ENCODE results near the gene PTCD2. TPM values are rescaled to one million over a fixed set of nuclear protein-coding genes. Genes with fewer than 3 reads are reported as not detected.
A peak's percentile ranks its signal among the peaks of the same experiment; 100 is the strongest.
"Not testable (repeated sequence)": the region's sequence is repeated elsewhere in the genome, so short reads cannot be mapped to it uniquely, and the experiment has no call there.

The PTCD2 gene
- total RNA-seq, 2 donors from 2014 or later, result 13.8 to 19.9 TPM

DNA sequence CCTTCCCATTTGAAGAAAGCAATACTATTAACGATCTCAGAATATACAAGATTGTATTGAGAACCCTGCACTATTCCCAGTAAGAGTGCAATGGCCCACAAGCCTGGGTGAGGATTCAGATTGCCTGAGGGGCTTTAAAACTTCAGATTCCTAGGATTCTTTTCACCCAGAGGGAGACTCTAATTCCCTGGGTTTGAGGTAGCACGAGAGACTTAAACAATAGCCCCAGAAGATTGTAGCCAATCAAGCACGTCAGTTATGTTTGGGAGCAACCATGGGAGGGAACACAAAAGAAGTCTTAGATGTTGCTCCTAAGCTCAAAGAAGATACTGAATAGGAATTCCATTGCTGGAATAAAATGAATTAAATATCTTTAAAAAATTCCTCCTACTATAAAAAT is 18.0 kb upstream of the PTCD2 start:
- H3K4me1 Mint-ChIP-seq (ENCODE audit: low read depth), result peaks cover 55% of the 10 kb centered on the region
- H3K27ac Mint-ChIP-seq, result no peak overlapping the region
- H3K4me3 Mint-ChIP-seq, result no peak overlapping the region
- peaks cover 6 to 20% of the 10 kb centered on the region in 2 donors for H3K36me3 Mint-ChIP-seq (ENCODE audit: insufficient read depth in 2 of 2)
- no peaks in the 10 kb centered on the region for H3K27me3 Mint-ChIP-seq (ENCODE audit: low read depth)
- ATAC-seq (replicated peaks in 1 of 2) (no peak), DNase-seq (no peak)
- no peaks in the 10 kb centered on the region for H3K9me3 Mint-ChIP-seq

DNA sequence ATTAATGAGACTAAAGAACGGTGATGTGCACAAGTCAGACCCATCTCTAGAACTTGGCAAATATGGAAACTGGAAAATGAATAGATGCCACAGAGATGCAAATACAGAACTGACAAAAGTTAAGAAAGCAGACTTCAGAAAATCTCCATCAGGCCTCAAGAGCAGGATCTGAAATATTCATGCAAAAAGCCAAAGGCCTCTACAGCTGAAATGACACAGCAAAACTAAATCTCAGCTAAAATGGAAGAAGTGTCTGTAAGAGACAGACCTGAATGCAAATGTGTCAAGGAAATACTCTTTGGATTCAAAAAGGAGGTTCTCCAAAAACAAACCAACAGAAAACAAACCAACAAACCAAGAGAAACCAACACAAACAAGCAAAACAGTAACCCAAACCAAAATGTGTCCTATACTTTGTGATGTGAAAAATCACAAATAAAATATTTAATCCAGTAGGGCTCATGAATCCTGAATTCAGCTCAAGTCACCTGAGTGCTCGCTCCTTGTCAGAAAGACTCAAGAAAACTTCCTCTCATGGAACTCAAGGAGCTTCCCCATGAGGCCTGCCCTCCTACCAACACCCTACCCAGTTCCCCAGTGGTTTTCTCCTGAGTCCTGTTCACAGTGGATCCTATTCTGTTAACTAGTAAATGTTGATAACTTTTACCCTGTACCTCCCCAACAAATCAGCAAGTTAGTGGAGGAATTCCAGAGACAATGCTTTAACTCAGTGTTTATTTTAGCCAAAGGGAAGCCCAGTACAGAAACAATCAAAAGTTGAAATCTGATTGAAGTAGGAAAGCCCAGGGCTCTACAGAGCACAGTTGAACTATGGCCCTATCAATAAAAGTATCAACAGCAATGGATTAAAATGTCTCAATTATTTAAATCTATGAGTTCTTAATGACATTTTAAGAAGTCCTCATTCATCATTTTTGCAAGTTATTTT is 14.7 kb upstream of the PTCD2 start:
- Mint-ChIP-seq H3K36me3 (ENCODE audit: insufficient read depth in 2 of 2) (peaks cover 0 to 26% of the 10 kb centered on the region in 2 donors), H3K27me3 (ENCODE audit: low read depth) (no peaks in the 10 kb centered on the region), H3K4me3 (peak overlapping the region in 1 of 2 donors; percentile 49), H3K27ac (peak overlapping the region; percentile 26), H3K4me1 (ENCODE audit: low read depth) (peaks cover 50% of the 10 kb centered on the region), H3K9me3 (no peaks in the 10 kb centered on the region)
- DNase-seq (no peak), ATAC-seq (replicated peaks in 1 of 2) (no peak)

DNA sequence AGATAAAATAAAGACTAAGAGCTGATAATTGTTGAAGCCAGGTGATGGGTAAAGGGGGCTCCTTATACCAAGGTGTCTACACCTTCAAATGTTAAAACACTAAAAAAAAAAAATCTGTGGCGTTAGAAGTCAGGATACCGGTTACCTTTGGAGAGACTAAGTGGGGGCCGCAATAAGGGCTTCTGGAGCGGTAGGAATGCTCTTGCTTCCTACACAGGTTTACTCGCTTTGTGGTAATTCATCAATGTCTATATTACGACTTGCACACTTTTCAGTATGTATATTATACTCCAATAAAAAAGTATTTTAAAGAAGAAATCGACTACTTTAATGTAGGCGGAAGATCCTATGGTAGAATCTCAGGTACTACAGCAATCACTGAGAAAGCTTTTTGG is 12.6 kb upstream of the PTCD2 start:
- ATAC-seq (replicated peaks in 1 of 2) (no peak), DNase-seq (no peak)
- H3K27me3 Mint-ChIP-seq (ENCODE audit: low read depth), result no peaks in the 10 kb centered on the region
- no peaks in the 10 kb centered on the region for H3K9me3 Mint-ChIP-seq
- peak overlapping the region; percentile 82 to 85 for H3K4me3 Mint-ChIP-seq
- peaks cover 42% of the 10 kb centered on the region for H3K4me1 Mint-ChIP-seq (ENCODE audit: low read depth)
- peak overlapping the region; percentile 99 for H3K27ac Mint-ChIP-seq
- H3K36me3 Mint-ChIP-seq (ENCODE audit: insufficient read depth in 2 of 2), result peaks cover 0 to 26% of the 10 kb centered on the region in 2 donors

DNA sequence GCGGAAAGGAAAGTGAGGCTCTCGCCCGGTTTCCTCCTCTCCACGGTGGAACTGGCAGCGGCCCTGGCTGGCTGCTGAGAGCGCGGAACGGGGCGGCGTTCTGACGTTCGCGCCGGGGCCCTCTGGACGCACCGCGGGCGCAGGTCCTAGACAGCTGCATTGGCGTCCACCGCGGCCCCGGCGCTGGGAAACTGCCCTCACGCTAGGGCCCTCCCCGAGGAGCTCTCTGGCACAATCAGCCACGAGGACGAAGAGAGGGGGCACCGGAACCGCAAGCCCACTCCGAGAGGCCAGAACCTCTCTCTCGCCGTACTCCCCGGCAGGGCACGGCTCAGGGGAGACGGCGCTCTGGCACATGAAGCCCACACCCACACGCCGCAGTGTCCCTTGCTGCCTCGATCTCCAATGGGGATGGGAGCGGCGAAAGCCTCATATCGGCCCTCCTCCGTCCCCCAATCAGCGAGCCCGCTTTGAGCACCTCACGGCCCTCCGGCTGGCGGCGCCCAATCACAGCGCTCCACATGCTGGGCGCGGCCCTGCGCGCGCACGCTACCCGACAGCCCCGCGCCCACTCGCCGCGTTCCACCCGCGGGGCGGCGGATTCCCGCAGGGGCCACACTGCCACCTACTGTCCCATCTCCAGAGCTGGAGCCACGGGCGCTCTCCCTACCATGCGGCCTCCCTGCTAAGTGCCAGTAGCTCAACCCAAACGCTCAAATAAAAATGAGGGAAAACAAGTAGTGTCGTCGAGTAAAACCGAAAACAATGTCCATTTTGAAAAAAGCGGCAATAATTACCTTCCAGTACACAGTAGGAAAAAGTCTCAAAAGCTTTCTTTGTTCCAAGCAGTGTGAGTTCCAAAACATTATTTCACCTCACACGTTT is 12.0 kb upstream of the PTCD2 start:
- Mint-ChIP-seq H3K27ac (peak overlapping the region; percentile 99), H3K4me1 (ENCODE audit: low read depth) (peaks cover 44% of the 10 kb centered on the region), H3K36me3 (ENCODE audit: insufficient read depth in 2 of 2) (peaks cover 0 to 22% of the 10 kb centered on the region in 2 donors), H3K27me3 (ENCODE audit: low read depth) (no peaks in the 10 kb centered on the region), H3K4me3 (peak overlapping the region; percentile 82 to 85), H3K9me3 (no peaks in the 10 kb centered on the region)
- ATAC-seq (replicated peaks in 1 of 2) (peak; percentile 98 to 99), DNase-seq (peak; percentile 95 to 97)

DNA sequence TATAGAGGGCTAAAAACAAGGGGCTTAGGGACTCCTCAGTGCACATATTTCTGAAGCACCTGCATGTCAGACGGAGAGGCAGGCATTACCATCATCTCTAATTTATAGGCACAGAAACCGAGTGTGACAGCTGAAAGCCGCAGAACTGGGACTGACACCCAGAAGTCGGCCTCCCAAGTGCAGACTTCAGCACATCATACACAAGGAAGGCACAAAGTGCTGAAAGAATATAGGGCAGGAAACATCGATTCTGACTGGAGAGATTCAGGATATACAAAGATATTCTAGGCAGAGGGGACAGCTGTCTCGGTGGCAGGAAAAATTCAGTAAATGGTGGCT is 11.4 kb upstream of the PTCD2 start:
- Mint-ChIP-seq H3K27ac (peak overlapping the region; percentile 75), H3K9me3 (no peaks in the 10 kb centered on the region), H3K27me3 (ENCODE audit: low read depth) (no peaks in the 10 kb centered on the region), H3K36me3 (ENCODE audit: insufficient read depth in 2 of 2) (peaks cover 2 to 18% of the 10 kb centered on the region in 2 donors), H3K4me1 (ENCODE audit: low read depth) (peaks cover 48% of the 10 kb centered on the region), H3K4me3 (peak overlapping the region; percentile 82 to 85)
- DNase-seq (no peak), ATAC-seq (replicated peaks in 1 of 2) (no peak)

DNA sequence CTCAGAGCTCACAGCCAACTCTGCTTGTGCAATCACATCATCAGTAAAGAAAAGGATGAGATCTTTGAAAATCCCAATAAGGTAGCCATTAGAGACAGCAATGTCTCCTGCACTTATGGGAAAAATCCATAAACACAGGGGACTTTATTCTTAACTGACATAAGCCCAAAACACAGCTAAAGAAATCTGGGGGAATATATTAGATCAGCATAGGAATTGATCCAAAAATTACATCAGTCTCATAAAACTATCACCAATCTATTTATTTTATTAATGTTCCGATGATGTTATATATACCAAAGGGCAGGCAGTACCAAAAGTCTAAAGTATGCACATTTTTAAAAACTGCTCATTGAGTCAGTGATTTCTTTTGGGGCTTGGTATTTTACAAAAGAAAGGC is 7.0 kb upstream of the PTCD2 start:
- ATAC-seq (replicated peaks in 1 of 2) (no peak), DNase-seq (no peak)
- Mint-ChIP-seq H3K27me3 (ENCODE audit: low read depth) (no peaks in the 10 kb centered on the region), H3K27ac (peak overlapping the region; percentile 51), H3K9me3 (no peaks in the 10 kb centered on the region), H3K4me1 (ENCODE audit: low read depth) (peaks cover 44% of the 10 kb centered on the region), H3K36me3 (ENCODE audit: insufficient read depth in 2 of 2) (peaks cover 2 to 17% of the 10 kb centered on the region in 2 donors), H3K4me3 (no peak overlapping the region)

DNA sequence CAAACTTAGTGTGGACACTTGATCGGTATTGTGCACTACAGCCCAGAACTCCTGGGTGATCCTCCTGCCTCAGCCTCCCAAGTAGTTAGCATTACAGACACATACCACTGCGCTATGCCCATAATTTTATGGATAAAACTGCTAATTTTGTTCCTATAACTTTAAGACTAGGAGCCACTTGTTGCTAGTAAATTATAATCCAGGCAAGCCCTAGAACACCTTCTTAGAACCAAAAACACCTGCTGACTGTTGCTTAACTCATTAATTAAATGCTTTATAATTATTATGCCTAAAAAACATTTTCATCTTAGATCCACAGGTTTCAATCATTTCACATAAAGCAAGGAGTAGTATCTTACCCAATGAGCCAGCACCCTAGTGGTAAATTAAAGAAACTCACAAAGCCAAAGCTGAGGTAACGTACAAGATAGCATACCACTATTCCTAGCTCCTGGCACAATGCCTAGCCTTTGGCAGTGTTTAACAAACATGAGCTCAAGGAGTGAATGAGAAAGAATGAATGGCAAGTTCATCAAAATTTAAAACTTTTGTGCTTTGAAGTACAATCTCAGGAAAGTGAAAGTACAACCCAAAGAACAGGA is 5.5 kb upstream of the PTCD2 start:
- no peak overlapping the region for H3K27ac Mint-ChIP-seq
- H3K9me3 Mint-ChIP-seq, result no peaks in the 10 kb centered on the region
- H3K4me3 Mint-ChIP-seq, result peak overlapping the region; percentile 11 to 62
- ATAC-seq (replicated peaks in 1 of 2) (no peak), DNase-seq (no peak)
- H3K4me1 Mint-ChIP-seq (ENCODE audit: low read depth), result peaks cover 48% of the 10 kb centered on the region
- H3K27me3 Mint-ChIP-seq (ENCODE audit: low read depth), result no peaks in the 10 kb centered on the region
- peaks cover 2 to 14% of the 10 kb centered on the region in 2 donors for H3K36me3 Mint-ChIP-seq (ENCODE audit: insufficient read depth in 2 of 2)

DNA sequence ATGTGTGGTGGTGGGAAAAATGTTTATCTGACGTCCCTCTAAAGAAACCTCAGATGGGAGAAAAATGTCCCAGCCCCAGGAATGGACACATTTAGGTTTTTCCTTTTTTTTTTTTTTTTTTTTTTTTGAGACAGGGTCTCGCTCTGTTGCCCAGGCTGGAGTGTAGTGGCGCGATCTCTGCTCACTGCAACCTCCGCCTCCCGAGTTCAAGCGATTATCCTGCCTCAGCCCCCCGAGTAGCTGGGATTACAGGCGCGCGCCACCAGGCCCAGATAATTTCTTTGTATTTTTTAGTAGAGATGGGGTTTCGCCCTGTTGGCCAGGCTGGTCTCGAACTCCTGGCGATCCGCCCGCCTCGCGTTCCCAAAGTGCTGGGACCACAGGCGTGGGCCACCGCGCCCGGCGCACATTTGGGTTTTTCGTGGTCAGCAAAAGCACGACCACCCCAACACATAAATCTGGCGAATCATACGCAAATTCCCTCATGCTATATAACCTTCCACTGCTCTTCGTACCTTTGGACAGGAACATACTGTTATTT is 668 bp upstream of the PTCD2 start:
- peak; percentile 14 to 34 for DNase-seq
- Mint-ChIP-seq H3K4me3 (peak overlapping the region; percentile 90 to 97), H3K4me1 (ENCODE audit: low read depth) (peaks cover 51% of the 10 kb centered on the region), H3K27ac (peak overlapping the region; percentile 86)
- not testable (repeated sequence) for H3K9me3 Mint-ChIP-seq; ATAC-seq (replicated peaks in 1 of 2); H3K27me3 Mint-ChIP-seq (ENCODE audit: low read depth); H3K36me3 Mint-ChIP-seq (ENCODE audit: insufficient read depth in 2 of 2)

DNA sequence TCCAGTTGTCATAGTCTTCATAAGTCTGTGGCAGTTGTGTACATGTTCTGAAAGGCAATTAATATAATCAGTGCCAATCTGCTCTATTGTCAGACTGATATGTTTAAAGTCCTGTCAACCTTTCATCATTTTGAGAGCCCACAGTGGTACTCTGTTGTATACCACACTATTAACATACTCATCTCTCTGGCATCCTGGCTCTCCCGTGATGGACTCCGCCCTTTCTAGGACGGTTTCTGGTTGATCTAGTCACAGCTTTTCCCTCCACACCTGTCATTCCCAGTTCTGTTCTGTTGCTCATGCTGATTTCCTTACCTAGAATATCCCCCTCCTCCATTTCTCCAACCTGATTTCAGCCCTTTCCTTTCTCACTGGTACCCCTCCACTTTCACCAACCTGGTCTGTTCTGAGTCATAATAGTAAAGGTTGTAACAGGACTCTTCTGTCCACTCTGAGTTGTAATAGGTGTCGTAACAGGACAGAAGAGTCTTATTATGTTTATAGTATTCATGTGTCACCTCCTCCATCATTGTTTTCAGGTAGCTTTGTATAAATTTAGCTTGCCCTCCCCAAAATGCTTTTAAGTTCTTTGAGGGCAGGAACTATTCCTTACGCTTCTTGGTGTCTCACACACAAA is 4.1 kb downstream of the PTCD2 start:
- peak overlapping the region; percentile 21 for H3K27ac Mint-ChIP-seq
- DNase-seq (no peak), ATAC-seq (replicated peaks in 1 of 2) (no peak)
- peaks cover 17% of the 10 kb centered on the region for H3K4me1 Mint-ChIP-seq (ENCODE audit: low read depth)
- H3K9me3 Mint-ChIP-seq, result no peaks in the 10 kb centered on the region
- no peaks in the 10 kb centered on the region for H3K27me3 Mint-ChIP-seq (ENCODE audit: low read depth)
- peaks cover 12 to 13% of the 10 kb centered on the region in 2 donors for H3K36me3 Mint-ChIP-seq (ENCODE audit: insufficient read depth in 2 of 2)
- no peak overlapping the region for H3K4me3 Mint-ChIP-seq

DNA sequence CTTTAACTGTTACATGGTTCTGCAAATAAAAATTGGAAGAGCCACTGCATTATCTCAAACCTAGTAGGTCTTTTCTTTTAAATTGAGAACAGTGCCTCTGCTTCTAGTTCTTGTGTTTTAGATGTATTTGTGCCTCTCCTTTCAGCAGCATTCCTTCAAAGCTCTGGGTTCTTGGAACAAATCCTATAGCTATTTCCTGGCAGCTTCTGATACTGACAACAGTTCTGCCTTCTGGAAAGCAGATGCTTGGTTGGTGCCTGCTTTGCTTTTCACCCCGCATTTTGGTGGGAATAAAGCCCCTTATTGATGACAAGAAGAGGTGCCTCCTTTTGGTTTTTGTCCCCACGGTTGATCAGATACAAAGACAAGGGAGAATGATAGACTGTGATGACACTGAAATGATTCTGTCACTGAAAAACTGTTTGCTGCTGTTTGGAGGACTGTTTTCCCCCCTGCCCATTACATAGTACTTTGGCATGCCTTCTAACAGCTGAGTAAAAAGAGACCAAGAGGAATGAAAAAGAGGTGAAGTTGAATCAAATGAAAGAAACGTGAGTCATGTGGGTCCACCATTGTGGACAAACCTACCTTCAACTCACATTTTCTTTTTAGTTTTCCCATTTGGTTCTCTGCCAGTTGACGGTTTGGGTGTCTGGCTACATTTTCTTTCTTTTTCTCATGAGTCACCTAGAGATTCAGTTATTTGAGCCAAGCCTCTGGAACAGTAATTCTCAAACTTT is 5.6 kb downstream of the PTCD2 start:
- H3K27me3 Mint-ChIP-seq (ENCODE audit: low read depth), result no peaks in the 10 kb centered on the region
- H3K4me1 Mint-ChIP-seq (ENCODE audit: low read depth), result peaks cover 17% of the 10 kb centered on the region
- peak overlapping the region; percentile 38 for H3K27ac Mint-ChIP-seq
- no peaks in the 10 kb centered on the region for H3K9me3 Mint-ChIP-seq
- H3K36me3 Mint-ChIP-seq (ENCODE audit: insufficient read depth in 2 of 2), result peaks cover 10 to 19% of the 10 kb centered on the region in 2 donors
- no peak for DNase-seq
- H3K4me3 Mint-ChIP-seq, result peak overlapping the region in 1 of 2 donors; percentile 6
- peak in 1 of 2 donors; percentile 75 for ATAC-seq (replicated peaks in 1 of 2)

DNA sequence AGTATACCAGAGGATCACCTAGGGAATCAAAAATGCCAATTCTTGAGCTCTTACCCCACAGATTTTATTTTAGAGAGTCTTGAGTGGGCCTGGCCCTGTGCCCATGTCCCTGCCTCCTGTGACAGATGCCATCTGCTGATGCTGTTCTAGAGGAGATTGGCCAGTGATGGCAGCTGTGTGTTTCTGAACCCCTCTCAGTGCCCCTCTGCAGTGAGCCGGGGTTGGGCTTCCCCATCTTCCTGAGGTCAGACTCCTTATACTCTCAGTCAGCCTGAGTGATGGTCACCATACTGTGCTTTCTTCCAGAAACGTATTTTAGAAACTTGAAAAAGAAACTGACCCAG is 6.1 kb downstream of the PTCD2 start:
- DNase-seq (no peak), ATAC-seq (replicated peaks in 1 of 2) (peak in 1 of 2 donors; percentile 42)
- peak overlapping the region in 1 of 2 donors; percentile 6 for H3K4me3 Mint-ChIP-seq
- H3K36me3 Mint-ChIP-seq (ENCODE audit: insufficient read depth in 2 of 2), result peaks cover 12 to 24% of the 10 kb centered on the region in 2 donors
- H3K4me1 Mint-ChIP-seq (ENCODE audit: low read depth), result peaks cover 11% of the 10 kb centered on the region
- peak overlapping the region; percentile 38 for H3K27ac Mint-ChIP-seq
- H3K27me3 Mint-ChIP-seq (ENCODE audit: low read depth), result no peaks in the 10 kb centered on the region
- H3K9me3 Mint-ChIP-seq, result no peaks in the 10 kb centered on the region

DNA sequence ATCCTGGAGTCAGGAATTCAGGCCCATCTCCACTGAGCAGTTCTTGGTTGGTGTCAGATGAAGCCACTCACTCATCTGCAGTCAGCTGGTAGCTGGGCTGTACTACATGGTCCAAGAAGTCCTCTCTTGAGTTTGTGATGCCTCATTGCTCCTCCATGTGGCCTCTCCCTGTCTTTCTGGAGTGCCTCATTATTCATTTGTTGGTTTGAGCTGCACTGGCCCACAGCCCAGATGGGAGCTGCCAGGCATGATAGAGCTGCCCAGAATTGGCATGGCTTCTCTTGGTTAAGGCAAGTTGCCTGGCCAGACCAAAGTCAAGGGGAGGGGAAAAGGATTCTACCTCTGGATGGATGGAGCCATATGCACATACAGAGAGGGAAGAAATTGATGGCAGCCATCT is 8.0 kb downstream of the PTCD2 start:
- H3K4me1 Mint-ChIP-seq (ENCODE audit: low read depth), result no peaks in the 10 kb centered on the region
- ATAC-seq (replicated peaks in 1 of 2), result no peak
- no peak overlapping the region for H3K4me3 Mint-ChIP-seq

More for the DNA sequence above, 8.0 kb downstream of the PTCD2 start:
- Mint-ChIP-seq H3K27ac (no peak overlapping the region), H3K36me3 (ENCODE audit: insufficient read depth in 2 of 2) (peaks cover 11 to 24% of the 10 kb centered on the region in 2 donors), H3K27me3 (ENCODE audit: low read depth) (no peaks in the 10 kb centered on the region), H3K9me3 (no peaks in the 10 kb centered on the region)
- DNase-seq, result no peak
